Central memory CD8-positive, alpha-beta T cell (primary cell): ENCODE data around the gene TEDC2.
"Not testable (repeated sequence)": the region's sequence is repeated elsewhere in the genome, so short reads cannot be mapped to it uniquely, and the experiment has no call there.

Experiments used
- ATAC-seq: fragments of 150-1000 bp; cut with Tn5 transposase; replicated peaks from 2 replicates; pipeline ENCODE4 v1.10.0; 2022; ENCODE audit warnings: mild to moderate bottlenecking, moderate FRiP score, moderate number of reproducible peaks; ENCODE audit not compliant: poor library complexity, severe bottlenecking; ENCODE audit errors: extremely low read depth
- DNase-seq, 2 donors: peaks; one replicate each; pipeline ENCODE4 v3.0.0; 2021; ENCODE audit warnings: low spot score in 2 of 2
- H3K27ac Mint-ChIP-seq: one replicate; pipeline ENCODE4 v1.8.0; 2022; ENCODE audit warnings: low read depth, mild to moderate bottlenecking, moderate library complexity, mixed read lengths
- H3K27me3 Mint-ChIP-seq: one replicate; pipeline ENCODE4 v1.8.0; 2022; ENCODE audit warnings: mixed read lengths
- H3K36me3 Mint-ChIP-seq: one replicate; pipeline ENCODE4 v1.8.0; 2022; ENCODE audit warnings: mild to moderate bottlenecking, moderate library complexity, mixed read lengths; ENCODE audit not compliant: insufficient read depth
- H3K4me1 Mint-ChIP-seq: one replicate; pipeline ENCODE4 v1.8.0; 2022; ENCODE audit warnings: mixed read lengths
- H3K4me3 Mint-ChIP-seq: one replicate; pipeline ENCODE4 v1.8.0; 2022; ENCODE audit warnings: mild to moderate bottlenecking, moderate library complexity, mixed read lengths
- H3K9me3 Mint-ChIP-seq: one replicate; pipeline ENCODE4 v1.8.0; 2022; ENCODE audit warnings: mixed read lengths

TEDC2 gene

GRCh38 chr16:2429034-2429770 is 30.7 kb upstream of the TEDC2 start, which contains the start of gene CCNF:
CCNF (plus strand) TSS chr16:2429447; CDS start chr16:2429482, 35 bp downstream.
- H3K4me1 Mint-ChIP-seq = peaks cover 22% of the 10 kb centered on the region
- DNase-seq (peak; percentile 79 to 87), ATAC-seq (peak; percentile 95)
- no peaks in the 10 kb centered on the region for H3K9me3 Mint-ChIP-seq
- H3K4me3 Mint-ChIP-seq = peak within 1 kb of the TSS; percentile 87
- H3K27me3 Mint-ChIP-seq = no peaks in the 10 kb centered on the region
- H3K36me3 Mint-ChIP-seq = peaks cover 12% of the 10 kb centered on the region
- H3K27ac Mint-ChIP-seq = peak within 1 kb of the TSS; percentile 70

GRCh38 chr16:2429771-2430663 is 29.9 kb upstream of the TEDC2 start:
- peaks cover 14% of the 10 kb centered on the region for H3K36me3 Mint-ChIP-seq
- peak overlapping the region; percentile 87 for H3K4me3 Mint-ChIP-seq
- ATAC-seq (peak; percentile 3), DNase-seq (no peak)
- H3K27ac Mint-ChIP-seq = peak overlapping the region; percentile 44
- no peaks in the 10 kb centered on the region for H3K9me3 Mint-ChIP-seq
- peaks cover 22% of the 10 kb centered on the region for H3K4me1 Mint-ChIP-seq
- no peaks in the 10 kb centered on the region for H3K27me3 Mint-ChIP-seq

GRCh38 chr16:2432286-2432685 is 27.6 kb upstream of the TEDC2 start:
- Mint-ChIP-seq H3K4me3 (no peak overlapping the region), H3K9me3 (no peaks in the 10 kb centered on the region), H3K36me3 (peaks cover 15% of the 10 kb centered on the region), H3K4me1 (peaks cover 22% of the 10 kb centered on the region), H3K27me3 (no peaks in the 10 kb centered on the region), H3K27ac (no peak overlapping the region)
- DNase-seq (no peak), ATAC-seq (no peak)

GRCh38 chr16:2432801-2433505 is 27.0 kb upstream of the TEDC2 start:
- Mint-ChIP-seq H3K27me3 (no peaks in the 10 kb centered on the region), H3K4me1 (peaks cover 16% of the 10 kb centered on the region), H3K4me3 (no peak overlapping the region), H3K36me3 (peaks cover 19% of the 10 kb centered on the region), H3K27ac (no peak overlapping the region), H3K9me3 (no peaks in the 10 kb centered on the region)
- no peak for DNase-seq
- ATAC-seq = no peak

DNA sequence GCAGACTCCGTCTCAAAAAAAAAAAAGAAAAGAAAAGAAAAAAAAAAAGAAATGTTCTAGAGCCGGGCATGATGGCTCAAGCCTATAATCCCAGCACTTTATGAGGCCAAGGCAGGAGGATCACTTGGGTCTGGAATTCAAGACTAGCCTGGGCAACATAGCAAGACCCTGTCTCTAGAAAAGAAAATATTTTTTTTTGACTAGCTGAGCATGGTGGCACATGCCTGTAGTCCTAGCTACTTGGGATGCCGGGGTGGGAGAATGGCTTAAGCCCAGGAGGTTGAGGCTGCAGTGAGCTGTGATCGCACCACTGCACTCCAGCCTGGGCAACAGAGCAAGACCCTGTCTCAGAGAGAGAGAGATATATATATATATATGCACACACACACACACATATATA is 24.7 kb upstream of the TEDC2 start:
- H3K36me3 Mint-ChIP-seq = peaks cover 19% of the 10 kb centered on the region
- H3K27ac Mint-ChIP-seq, H3K4me1 Mint-ChIP-seq, H3K9me3 Mint-ChIP-seq, DNase-seq, H3K27me3 Mint-ChIP-seq, H3K4me3 Mint-ChIP-seq, ATAC-seq: not testable (repeated sequence)

GRCh38 chr16:2436110-2436509 is 23.8 kb upstream of the TEDC2 start:
- no peaks in the 10 kb centered on the region for H3K4me1 Mint-ChIP-seq
- no peaks in the 10 kb centered on the region for H3K27me3 Mint-ChIP-seq
- no peak overlapping the region for H3K27ac Mint-ChIP-seq
- DNase-seq (no peak), ATAC-seq (no peak)
- no peak overlapping the region for H3K4me3 Mint-ChIP-seq
- no peaks in the 10 kb centered on the region for H3K9me3 Mint-ChIP-seq
- peaks cover 19% of the 10 kb centered on the region for H3K36me3 Mint-ChIP-seq

DNA sequence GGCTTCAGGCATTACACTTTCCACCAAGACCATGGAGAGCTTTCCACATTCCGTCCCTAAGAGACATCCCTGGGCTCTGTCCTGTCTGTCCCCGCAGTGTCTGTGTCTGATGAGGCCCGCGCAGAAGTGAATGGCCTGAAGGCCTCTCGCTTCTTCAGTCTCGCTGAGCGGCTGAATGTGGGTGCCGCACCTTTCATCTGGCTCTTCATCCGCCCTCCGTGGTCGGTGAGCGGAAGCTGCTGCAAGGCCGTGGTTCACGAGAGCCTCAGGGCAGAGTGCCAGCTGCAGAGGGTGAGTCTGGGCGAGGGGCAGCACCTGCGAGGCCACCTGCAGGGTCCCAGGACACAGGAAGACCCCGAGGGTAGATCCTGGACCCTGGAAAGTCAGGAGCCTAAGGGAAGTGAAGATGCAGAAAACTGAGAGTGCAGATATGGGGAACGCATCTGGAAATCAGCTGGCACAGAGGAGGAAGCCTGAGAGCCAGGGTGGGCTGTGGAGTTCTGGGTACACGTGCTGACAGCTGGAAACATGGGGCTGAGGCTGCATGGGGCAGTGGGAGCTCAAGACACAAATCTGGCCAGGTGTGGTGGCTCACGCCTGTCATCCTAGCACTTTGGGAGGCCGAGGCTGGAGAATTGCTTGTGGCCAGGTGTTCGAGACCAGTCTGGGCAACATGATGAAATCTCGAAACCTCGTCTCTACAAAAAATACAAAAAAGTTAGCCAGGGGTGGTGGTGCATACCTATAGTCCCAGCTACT is 22.7 kb upstream of the TEDC2 start:
- Mint-ChIP-seq H3K9me3 (no peaks in the 10 kb centered on the region), H3K4me3 (no peak overlapping the region), H3K27ac (peak overlapping the region; percentile 29), H3K4me1 (no peaks in the 10 kb centered on the region), H3K36me3 (peaks cover 19% of the 10 kb centered on the region), H3K27me3 (no peaks in the 10 kb centered on the region)
- ATAC-seq (no peak), DNase-seq (no peak)

DNA sequence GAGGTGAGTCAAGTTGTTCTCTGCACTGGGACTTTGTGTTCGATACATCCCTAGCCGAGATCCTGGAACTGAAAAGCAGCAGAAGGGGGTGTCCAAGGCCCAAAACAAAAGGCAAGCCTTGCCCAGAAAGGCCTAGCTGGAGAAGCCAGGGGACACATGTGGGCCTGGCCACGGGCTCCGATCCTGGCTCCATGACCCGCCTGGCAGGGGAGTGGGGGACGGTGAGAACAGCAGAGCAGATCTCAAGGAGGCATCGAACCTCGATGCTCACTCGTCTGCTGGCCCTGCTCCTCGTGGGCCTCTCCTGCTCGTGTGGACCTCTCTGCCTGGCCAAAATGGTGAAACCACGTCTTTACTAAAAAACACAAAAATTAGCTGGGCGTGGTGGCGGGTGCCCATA is 21.8 kb upstream of the TEDC2 start:
- no peak overlapping the region for H3K4me3 Mint-ChIP-seq
- H3K27ac Mint-ChIP-seq = peak overlapping the region; percentile 29
- H3K4me1 Mint-ChIP-seq = no peaks in the 10 kb centered on the region
- ATAC-seq = no peak
- peaks cover 18% of the 10 kb centered on the region for H3K36me3 Mint-ChIP-seq
- no peaks in the 10 kb centered on the region for H3K27me3 Mint-ChIP-seq
- DNase-seq = no peak
- H3K9me3 Mint-ChIP-seq = no peaks in the 10 kb centered on the region

DNA sequence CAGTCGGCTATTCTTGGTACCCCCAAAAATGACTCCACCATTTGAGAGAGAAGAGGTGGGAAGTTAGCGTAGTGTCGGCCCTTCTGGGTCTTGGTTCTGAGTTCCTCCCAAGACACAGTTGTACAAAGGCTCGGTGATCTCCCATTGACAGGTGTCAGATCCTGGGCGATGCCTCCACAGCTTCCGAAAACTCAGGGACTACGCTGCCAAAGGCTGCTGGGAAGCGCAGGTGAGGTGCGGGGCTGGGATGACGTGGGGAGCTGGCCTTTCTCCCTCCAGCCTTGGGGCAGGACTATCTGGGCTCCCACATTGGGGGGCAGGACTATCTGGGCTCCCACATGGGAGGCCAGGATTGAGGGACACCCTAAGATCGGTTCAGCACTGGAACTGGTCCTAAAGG is 20.3 kb upstream of the TEDC2 start:
- H3K36me3 Mint-ChIP-seq = peaks cover 19% of the 10 kb centered on the region
- no peaks in the 10 kb centered on the region for H3K9me3 Mint-ChIP-seq
- no peak overlapping the region for H3K4me3 Mint-ChIP-seq
- peak overlapping the region; percentile 56 for H3K27ac Mint-ChIP-seq
- DNase-seq (no peak), ATAC-seq (no peak)
- H3K4me1 Mint-ChIP-seq = no peaks in the 10 kb centered on the region
- H3K27me3 Mint-ChIP-seq = no peaks in the 10 kb centered on the region

DNA sequence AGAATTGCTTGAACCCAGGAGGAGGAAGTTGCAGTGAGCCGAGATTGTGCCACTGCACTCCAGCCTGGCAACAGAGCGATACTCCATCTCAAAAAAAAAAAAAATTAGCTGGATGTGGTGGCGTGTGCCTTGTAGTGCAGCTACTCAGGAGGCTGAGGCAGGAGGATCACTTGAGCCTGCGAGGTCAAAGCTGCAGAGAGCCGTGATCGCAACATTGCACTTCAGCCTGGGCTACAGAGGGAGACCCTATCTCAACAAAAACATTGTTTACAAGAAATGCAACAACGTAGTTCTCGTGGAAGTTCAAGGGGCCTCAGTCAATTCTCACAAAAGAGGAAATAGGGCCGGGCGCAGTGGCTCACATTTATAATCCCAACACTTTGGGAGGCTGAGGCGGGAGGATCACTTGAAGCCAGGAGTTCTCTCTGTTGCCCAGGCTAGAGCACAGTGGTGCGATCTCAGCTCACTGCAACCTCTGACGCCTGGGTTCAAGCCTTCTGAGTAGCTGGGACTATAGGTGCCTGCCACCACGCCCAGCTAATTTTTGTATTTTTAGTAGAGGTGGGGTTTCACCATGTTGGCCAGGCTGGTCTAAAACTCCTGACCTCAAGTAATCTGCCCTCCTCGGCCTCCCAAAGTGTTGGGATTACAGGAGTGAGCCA is 18.6 kb upstream of the TEDC2 start:
- ATAC-seq, H3K9me3 Mint-ChIP-seq, H3K27ac Mint-ChIP-seq, DNase-seq, H3K4me3 Mint-ChIP-seq, H3K4me1 Mint-ChIP-seq, H3K27me3 Mint-ChIP-seq: not testable (repeated sequence)
- H3K36me3 Mint-ChIP-seq = peaks cover 27% of the 10 kb centered on the region

- Mint-ChIP-seq H3K27me3 (no peaks in the 10 kb centered on the region), H3K9me3 (no peaks in the 10 kb centered on the region), H3K27ac (no peak overlapping the region), H3K36me3 (peaks cover 19% of the 10 kb centered on the region), H3K4me1 (no peaks in the 10 kb centered on the region), H3K4me3 (no peak overlapping the region)
- DNase-seq = no peak
- ATAC-seq = no peak
Measured at GRCh38 chr16:2443555-2443954, 16.4 kb upstream of the TEDC2 start.
